ENCODE measurements around the gene PTGDS. TPM values are rescaled to one million over a fixed set of nuclear protein-coding genes. Genes with fewer than 3 reads are reported as not detected.

The PTGDS gene
- total RNA-seq: 10 to 100 TPM; 13.2 to 17.8 TPM

GRCh38 chr9:136977223-136977622 lies at the start of gene PTGDS:
Gene PTGDS, plus strand, starts transcription at chr9:136977504. Its CDS starts 75 bp downstream, at chr9:136977579.

DNA sequence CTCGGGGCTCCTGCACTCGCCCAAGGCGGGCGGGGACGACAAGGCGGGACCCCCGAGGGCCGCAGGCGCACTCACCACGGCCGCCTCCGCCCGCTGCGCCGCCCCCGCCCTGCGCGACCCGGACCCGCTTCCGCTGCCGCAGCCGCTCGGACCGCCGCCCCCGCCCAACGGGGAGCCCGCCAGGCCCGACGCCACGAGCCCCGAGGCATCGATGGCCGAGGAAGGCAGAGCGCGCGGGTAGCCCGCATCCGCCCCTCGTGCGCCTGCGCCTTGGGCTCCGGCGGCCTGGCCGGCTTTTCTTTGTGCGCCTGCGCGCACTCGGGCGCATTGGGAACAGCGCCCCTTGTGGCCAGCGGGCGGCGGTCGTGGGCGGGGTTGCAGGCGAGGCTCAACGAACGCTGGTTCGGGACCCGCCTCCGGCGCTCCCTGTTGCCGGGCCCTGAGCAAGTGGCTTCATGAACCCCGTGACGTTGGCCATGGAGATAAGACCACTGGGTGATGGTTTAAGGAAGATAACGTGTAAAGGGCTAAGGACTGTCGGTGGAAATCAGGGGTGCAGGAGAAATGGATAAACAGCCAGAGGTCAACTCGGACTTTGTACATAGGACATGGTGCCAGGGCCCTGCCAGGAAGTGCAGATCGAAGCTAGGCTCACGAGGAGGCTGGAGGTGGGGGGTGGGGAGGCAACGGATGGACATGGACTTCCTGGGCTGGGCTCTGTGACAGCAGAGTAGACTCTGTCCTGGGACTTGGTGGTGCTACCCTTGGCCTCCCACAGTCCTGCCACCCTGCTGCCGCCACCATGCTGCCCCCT lies 32.6 kb upstream of the PTGDS start, which contains the start of the genes C8G and FBXW5:
Gene C8G (plus strand): TSS at position 725 of the 814 bp plus-strand sequence. CDS start 78 bp downstream, at position 803.
Gene FBXW5 (minus strand): TSS at position 220 of the 814 bp plus-strand sequence. CDS start 655 bp downstream, outside the sequence.

GRCh38 chr9:136951541-136952320 lies 25.6 kb upstream of the PTGDS start, which contains the start of gene LCN12:
Gene LCN12, plus strand, starts transcription at chr9:136952273. Its CDS starts 55 bp downstream, at chr9:136952328.

DNA sequence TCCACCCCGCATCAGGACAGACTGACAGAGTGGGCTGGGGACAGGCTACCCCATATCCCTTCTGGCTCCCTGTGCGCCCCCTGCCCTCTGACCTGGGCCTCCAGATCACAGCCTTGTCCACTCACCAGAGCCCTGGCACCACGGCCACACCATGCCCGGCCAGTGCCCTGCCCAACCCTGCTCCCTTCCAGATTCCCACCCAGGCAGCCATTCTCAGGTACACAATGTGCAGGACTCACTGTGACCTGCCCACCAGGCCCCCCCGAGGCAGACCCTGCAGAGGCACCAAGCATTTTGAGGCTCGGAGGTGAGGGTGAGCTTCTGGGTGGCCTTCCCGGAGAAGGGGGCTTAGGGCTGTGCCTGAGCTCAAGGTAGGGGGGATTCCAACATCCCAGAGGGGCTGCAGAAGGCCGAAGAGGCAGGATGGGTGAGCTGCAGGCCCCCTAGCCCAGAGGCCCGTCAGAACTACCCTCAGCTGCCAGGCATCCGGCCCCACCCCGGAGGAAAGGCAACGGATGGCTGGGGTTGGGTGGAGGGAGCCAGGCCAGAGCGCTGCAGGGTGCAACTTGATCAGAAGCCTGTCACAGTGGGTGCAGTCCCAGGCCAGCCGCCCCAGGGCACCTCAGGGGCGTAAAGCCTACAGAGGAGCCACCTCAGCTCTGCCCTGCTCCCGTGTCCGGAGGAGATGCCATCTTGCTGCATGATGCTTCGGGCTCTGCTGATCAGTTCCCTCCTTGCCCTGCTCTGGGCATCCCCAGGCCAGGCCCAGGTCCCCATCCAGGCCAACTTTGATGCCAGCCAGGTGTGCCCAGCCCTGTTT lies 5.1 kb downstream of the PTGDS start, which contains the start of gene LCNL1:
Gene LCNL1 (plus strand): TSS at position 762 of the 820 bp plus-strand sequence. CDS start 594 bp downstream, outside the sequence.

DNA sequence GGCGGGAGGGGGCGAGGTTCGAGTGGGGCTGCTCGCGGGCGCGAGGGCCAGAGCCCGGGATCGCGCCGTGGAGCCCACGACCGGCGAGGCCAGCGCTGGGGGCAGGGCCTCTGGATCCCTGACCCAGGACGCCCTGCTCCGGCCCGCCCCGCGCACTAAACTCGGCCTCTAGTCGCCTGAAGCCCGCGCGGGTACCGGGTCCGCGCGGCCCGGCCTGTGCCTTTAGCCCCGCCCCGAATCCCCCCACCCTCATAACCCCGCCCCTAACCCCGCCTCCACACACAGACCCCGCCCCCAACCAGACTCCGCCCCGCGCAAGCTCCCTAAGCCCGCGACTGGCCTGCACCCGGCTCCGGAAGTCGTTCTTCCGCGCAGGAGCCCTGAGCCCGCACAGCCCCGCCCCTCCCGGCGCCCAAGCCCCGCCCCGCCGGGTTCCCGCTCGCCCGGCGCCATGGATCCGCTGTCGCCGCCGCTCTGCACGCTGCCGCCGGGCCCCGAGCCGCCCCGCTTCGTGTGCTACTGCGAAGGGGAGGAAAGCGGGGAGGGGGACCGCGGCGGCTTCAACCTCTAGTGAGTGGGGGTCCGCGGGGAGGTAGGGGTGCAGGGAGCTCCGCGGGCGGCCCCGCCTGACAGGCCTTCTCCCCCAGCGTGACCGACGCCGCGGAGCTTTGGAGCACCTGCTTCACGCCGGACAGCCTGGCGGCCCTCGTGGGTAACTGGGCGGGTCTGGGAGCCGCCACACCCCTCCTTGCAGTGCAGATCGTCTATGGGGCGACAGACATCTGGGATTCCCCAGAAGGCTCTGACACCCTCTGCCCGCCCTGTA lies 14.9 kb downstream of the PTGDS start, which contains the start of gene PAXX:
Gene PAXX (plus strand): TSS at position 430 of the 826 bp plus-strand sequence. CDS start 22 bp downstream, at position 452.

DNA sequence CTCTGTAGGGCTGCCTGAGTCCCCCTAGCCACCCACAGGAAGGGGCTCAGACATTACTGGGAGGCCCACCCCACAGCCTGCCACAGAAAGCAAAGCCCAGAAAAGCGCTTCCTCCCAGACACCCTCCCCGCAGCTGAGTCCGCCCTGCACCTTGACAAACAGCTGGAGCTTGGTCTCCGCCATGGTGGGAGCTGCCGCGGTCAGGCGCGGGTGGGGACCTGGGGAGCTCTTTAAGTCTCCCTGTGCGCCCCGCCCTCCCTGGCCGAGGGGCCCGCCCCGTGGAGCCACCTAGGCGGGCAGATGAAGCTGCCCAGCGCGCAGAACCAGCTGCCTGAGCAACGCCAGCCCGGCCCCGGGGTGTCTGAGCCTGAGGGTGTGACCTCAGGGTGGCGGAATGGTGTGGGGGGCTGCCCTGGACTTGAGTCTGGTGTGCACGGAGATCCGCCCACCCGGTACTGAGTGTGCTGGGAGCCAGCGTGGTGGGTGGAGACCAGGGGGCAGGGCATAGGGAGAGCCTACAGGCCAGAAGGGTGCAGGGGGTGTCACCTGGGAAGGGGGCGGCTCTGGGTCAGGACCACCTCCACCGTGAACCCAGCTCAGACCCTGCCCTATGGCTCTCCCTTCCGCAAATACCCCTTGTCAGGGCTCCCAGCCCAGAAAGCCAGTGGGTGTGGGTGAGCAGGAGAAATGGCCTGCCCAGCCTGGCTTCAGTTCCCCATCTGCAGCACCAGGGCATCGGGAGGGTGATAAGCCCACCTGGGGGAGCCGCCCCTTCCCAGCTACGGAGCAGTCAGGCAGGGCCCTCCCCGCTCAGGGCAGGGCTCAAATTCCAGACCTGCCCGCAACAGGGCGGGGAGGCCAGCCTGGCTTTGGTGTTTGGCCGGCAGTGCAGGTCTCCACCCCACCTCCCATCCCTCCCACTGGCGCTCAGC lies 19.3 kb downstream of the PTGDS start, which contains the start of gene CLIC3:
Gene CLIC3 (minus strand): TSS at position 208 of the 932 bp plus-strand sequence. CDS start 25 bp downstream, at position 183.

GRCh38 chr9:137027369-137028262 lies 50.3 kb downstream of the PTGDS start, which contains the start of gene ABCA2:
Gene ABCA2, minus strand, starts transcription at chr9:137028237. Its CDS starts 97 bp downstream, at chr9:137028140.

Other genes with a start within 250 kb of the PTGDS start
- under 1 TPM in 1 of 2 experiments, not detected in 1; 0.08 TPM for gene LCN10, start 234.6 kb upstream of the PTGDS start, total RNA-seq
- not detected for gene LCN6, start 229.0 kb upstream of the PTGDS start, total RNA-seq
- gene LCN8, start 219.3 kb upstream of the PTGDS start, total RNA-seq: not detected
- gene LCN15, start 213.0 kb upstream of the PTGDS start, total RNA-seq: not detected
- 10 to 100 TPM; 33.4 to 35.3 TPM for gene TMEM141, start 186.2 kb upstream of the PTGDS start, total RNA-seq
- under 1 TPM; 0.46 to 0.76 TPM for gene CCDC183, start 181.2 kb upstream of the PTGDS start, total RNA-seq
- 10 to 100 TPM; 89.0 to 92.1 TPM for gene RABL6, start 169.6 kb upstream of the PTGDS start, total RNA-seq
- 1 to 10 TPM; 5.6 to 5.9 TPM for gene AJM1, start 135.0 kb upstream of the PTGDS start, total RNA-seq
- 10 to 100 TPM; 86.7 to 87.5 TPM for gene PHPT1, start 128.1 kb upstream of the PTGDS start, total RNA-seq
- gene MAMDC4, start 125.2 kb upstream of the PTGDS start, total RNA-seq: 10 to 100 TPM; 13.4 to 14.6 TPM
- gene EDF1, start 111.2 kb upstream of the PTGDS start, total RNA-seq: 100 to 1,000 TPM; 316 to 330 TPM
- 10 to 100 TPM; 35.4 to 41.7 TPM for gene TRAF2, start 91.0 kb upstream of the PTGDS start, total RNA-seq
- gene FBXW5, start 32.8 kb upstream of the PTGDS start, total RNA-seq: 100 to 1,000 TPM; 104 to 108 TPM
- gene C8G, start 32.3 kb upstream of the PTGDS start, total RNA-seq: 1 to 10 TPM in 1 of 2 experiments, under 1 TPM in 1; 0.98 to 1.2 TPM
- gene LCN12, start 25.2 kb upstream of the PTGDS start, total RNA-seq: 1 to 10 TPM; 2.4 to 2.8 TPM
- under 1 TPM; 0.58 to 0.60 TPM for gene LCNL1, start 5.5 kb downstream of the PTGDS start, total RNA-seq
- gene PAXX, start 14.9 kb downstream of the PTGDS start, total RNA-seq: 10 to 100 TPM; 69.6 to 74.6 TPM
- 1 to 10 TPM; 4.5 to 4.6 TPM for gene CLIC3, start 19.1 kb downstream of the PTGDS start, total RNA-seq
- gene ABCA2, start 50.7 kb downstream of the PTGDS start, total RNA-seq: 10 to 100 TPM; 41.1 to 42.6 TPM
- 1 to 10 TPM; 1.7 to 2.4 TPM for gene FUT7, start 54.6 kb downstream of the PTGDS start, total RNA-seq
- gene NPDC1, start 68.7 kb downstream of the PTGDS start, total RNA-seq: 10 to 100 TPM; 79.2 to 82.7 TPM
- gene ENTPD2, start 76.6 kb downstream of the PTGDS start, total RNA-seq: under 1 TPM; 0.25 to 0.36 TPM
- 10 to 100 TPM; 24.5 to 25.2 TPM for gene SAPCD2, start 93.1 kb downstream of the PTGDS start, total RNA-seq
- 10 to 100 TPM; 38.3 to 40.2 TPM for gene UAP1L1, start 100.0 kb downstream of the PTGDS start, total RNA-seq
- gene MAN1B1, start 109.5 kb downstream of the PTGDS start, total RNA-seq: 10 to 100 TPM; 56.7 to 57.8 TPM
- 100 to 1,000 TPM; 276 to 289 TPM for gene DPP7, start 137.2 kb downstream of the PTGDS start, total RNA-seq
- not detected for gene GRIN1, start 161.7 kb downstream of the PTGDS start, total RNA-seq
- gene LRRC26, start 192.5 kb downstream of the PTGDS start, total RNA-seq: not detected
- not detected for gene TMEM210, start 194.6 kb downstream of the PTGDS start, total RNA-seq
- gene ANAPC2, start 211.1 kb downstream of the PTGDS start, total RNA-seq: 10 to 100 TPM; 62.9 to 65.5 TPM
- gene SSNA1, start 211.2 kb downstream of the PTGDS start, total RNA-seq: 10 to 100 TPM; 67.9 to 68.4 TPM
- gene TPRN, start 223.2 kb downstream of the PTGDS start, total RNA-seq: 1 to 10 TPM; 9.2 to 9.7 TPM
- gene TMEM203, start 228.1 kb downstream of the PTGDS start, total RNA-seq: 10 to 100 TPM; 27.6 to 29.7 TPM
- 10 to 100 TPM; 25.2 to 30.8 TPM for gene NDOR1, start 228.2 kb downstream of the PTGDS start, total RNA-seq
- 1 to 10 TPM; 5.0 TPM for gene RNF208, start 244.7 kb downstream of the PTGDS start, total RNA-seq
- under 1 TPM; 0.36 to 0.40 TPM for gene CYSRT1, start 247.7 kb downstream of the PTGDS start, total RNA-seq
- gene RNF224, start 250.0 kb downstream of the PTGDS start, total RNA-seq: not detected

Data from activated naive CD4-positive, alpha-beta T cell treated with anti-CD3 and anti-CD28 coated beads, Interleukin-2, amount 10 ng/mL, durations not matched to agents 5 hours and 36 hours (primary cell).